ENCODE measurements around the gene SYT4.

The SYT4 gene

DNA sequence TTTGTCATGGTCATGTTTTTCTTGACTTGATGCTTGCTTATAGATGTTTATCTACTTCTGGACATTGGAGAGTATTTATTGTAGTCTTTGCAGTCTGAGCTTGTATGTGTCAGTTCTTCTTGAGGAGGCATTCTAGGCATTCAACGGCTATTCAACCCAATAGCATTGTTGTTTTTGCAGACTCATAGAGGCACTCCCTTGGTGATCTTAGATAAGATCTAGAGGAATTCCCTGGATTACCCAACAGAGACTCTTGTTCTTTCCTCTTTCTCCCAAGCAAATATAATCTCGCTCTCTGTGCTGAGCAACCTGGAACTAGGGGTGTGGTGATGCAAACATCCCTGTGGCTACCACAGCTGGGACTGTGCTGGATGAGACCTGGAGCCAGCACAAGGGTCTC lies 40.4 kb downstream of the SYT4 start:
- TF ChIP-seq, protein P1, sequence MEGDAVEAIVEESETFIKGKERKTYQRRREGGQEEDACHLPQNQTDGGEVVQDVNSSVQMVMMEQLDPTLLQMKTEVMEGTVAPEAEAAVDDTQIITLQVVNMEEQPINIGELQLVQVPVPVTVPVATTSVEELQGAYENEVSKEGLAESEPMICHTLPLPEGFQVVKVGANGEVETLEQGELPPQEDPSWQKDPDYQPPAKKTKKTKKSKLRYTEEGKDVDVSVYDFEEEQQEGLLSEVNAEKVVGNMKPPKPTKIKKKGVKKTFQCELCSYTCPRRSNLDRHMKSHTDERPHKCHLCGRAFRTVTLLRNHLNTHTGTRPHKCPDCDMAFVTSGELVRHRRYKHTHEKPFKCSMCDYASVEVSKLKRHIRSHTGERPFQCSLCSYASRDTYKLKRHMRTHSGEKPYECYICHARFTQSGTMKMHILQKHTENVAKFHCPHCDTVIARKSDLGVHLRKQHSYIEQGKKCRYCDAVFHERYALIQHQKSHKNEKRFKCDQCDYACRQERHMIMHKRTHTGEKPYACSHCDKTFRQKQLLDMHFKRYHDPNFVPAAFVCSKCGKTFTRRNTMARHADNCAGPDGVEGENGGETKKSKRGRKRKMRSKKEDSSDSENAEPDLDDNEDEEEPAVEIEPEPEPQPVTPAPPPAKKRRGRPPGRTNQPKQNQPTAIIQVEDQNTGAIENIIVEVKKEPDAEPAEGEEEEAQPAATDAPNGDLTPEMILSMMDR (IDR thresholded peaks at IDR 0.05; ENCODE audit: extremely low read depth, insufficient read depth, missing control alignments), result no peak
- DNase-seq (ENCODE audit: low spot score), result no peak
- in situ Hi-C loops (cut with MboI; ENCODE audit: low pct_unique_long_range_greater_than_20kb, low sequenced_read_pairs, unreplicated experiment), result no loop called here

- TF ChIP-seq, protein P1 (IDR thresholded peaks at IDR 0.05; ENCODE audit: extremely low read depth, insufficient read depth, missing control alignments), result no peak
- no peak for DNase-seq (ENCODE audit: low spot score)
- in situ Hi-C loops (cut with MboI; ENCODE audit: low pct_unique_long_range_greater_than_20kb, low sequenced_read_pairs, unreplicated experiment), result no loop called here
Measured at GRCh38 chr18:43234889-43235288, 42.4 kb downstream of the SYT4 start.

DNA sequence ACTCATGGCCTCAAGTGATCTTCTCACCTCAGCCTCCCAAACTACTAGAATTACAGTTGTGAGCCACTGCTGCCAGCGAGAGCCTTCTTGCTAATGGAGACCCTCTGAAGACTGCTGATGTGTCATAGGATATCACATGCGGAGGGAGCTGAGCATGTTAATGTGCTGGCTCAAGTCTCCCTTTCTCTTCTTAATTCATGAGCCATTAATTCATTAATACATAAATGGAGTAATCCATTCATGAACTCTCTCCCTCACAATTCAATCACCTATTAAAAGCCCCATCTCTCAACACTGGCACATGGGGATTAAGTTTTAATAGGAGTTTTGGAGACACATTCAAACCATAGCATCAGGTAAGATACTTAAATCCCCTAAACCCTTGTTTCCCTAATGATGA lies 54.8 kb downstream of the SYT4 start:
- in situ Hi-C loops (cut with MboI; ENCODE audit: low pct_unique_long_range_greater_than_20kb, low sequenced_read_pairs, unreplicated experiment), result no loop called here
- no peak for DNase-seq (ENCODE audit: low spot score)
- TF ChIP-seq, protein P1 (IDR thresholded peaks at IDR 0.05; ENCODE audit: extremely low read depth, insufficient read depth, missing control alignments), result no peak

DNA sequence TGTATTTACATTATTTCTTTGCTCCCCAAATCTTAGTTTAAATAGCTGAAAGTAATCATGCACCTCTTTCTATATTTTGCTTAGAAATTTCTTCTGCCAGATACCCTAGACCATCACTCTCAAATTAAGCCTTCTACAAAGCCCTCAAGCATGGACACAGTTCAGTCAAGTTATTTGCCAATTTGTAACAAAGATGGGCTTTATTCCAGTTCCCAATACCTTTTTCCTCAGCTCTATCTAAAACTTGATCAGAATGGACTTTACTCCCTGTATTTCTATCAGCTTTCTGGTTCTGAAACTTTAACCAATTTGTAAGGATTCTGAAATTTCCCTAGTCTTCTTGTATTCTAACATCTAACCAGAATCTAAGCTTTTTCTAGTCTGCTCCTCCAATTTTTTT lies 56.6 kb downstream of the SYT4 start:
- TF ChIP-seq, protein P1 (IDR thresholded peaks at IDR 0.05; ENCODE audit: extremely low read depth, insufficient read depth, missing control alignments), result no peak
- in situ Hi-C loops (cut with MboI; ENCODE audit: low pct_unique_long_range_greater_than_20kb, low sequenced_read_pairs, unreplicated experiment), result no loop called here
- no peak for DNase-seq (ENCODE audit: low spot score)
